ENCODE data around the gene TAS1R3. TPM values are rescaled to one million over a fixed set of nuclear protein-coding genes. Genes with fewer than 3 reads are reported as not detected.
A peak's percentile ranks its signal among the peaks of the same experiment; 100 is the strongest.
"Not testable (repeated sequence)": the region's sequence is repeated elsewhere in the genome, so short reads cannot be mapped to it uniquely, and the experiment has no call there.

TAS1R3 gene
- total RNA-seq, 2 donors from 2014 or later = 0.30 to 0.35 TPM

GRCh38 chr1:1314678-1315335 is 16.3 kb upstream of the TAS1R3 start:
- Histone ChIP-seq H3K9me3 (no peaks in the 10 kb centered on the region), H3K4me1 (peaks cover 0 to 12% of the 10 kb centered on the region in 2 donors), H3K36me3 (peaks cover 66% of the 10 kb centered on the region), H3K27me3 (no peaks in the 10 kb centered on the region), H3K27ac (no peak overlapping the region), H3K4me3 (no peak overlapping the region)
- no peak for TF ChIP-seq CTCF (IDR thresholded peaks at IDR 0.05)
- no peak for DNase-seq (ENCODE audit: low spot score)

GRCh38 chr1:1315435-1315954 is 15.6 kb upstream of the TAS1R3 start:
- Histone ChIP-seq H3K4me3 (no peak overlapping the region), H3K4me1 (peaks cover 0 to 9% of the 10 kb centered on the region in 2 donors)

GRCh38 chr1:1316199-1316598 is 14.9 kb upstream of the TAS1R3 start:
- H3K9me3 ChIP-seq; DNase-seq (ENCODE audit: low spot score); H3K4me3 ChIP-seq; H3K27me3 ChIP-seq; H3K27ac ChIP-seq: not testable (repeated sequence)
- peaks cover 69% of the 10 kb centered on the region for H3K36me3 ChIP-seq
- peaks cover 0 to 16% of the 10 kb centered on the region in 2 donors for H3K4me1 ChIP-seq

More at GRCh38 chr1:1315435-1315954, 15.6 kb upstream of the TAS1R3 start:
- Histone ChIP-seq H3K27me3 (no peaks in the 10 kb centered on the region), H3K36me3 (peaks cover 73% of the 10 kb centered on the region), H3K27ac (no peak overlapping the region), H3K9me3 (no peaks in the 10 kb centered on the region)
- TF ChIP-seq CTCF (IDR thresholded peaks at IDR 0.05) = no peak
- no peak for DNase-seq (ENCODE audit: low spot score)

- no peaks in the 10 kb centered on the region for H3K9me3 ChIP-seq
- H3K4me3 ChIP-seq = no peak overlapping the region
- TF ChIP-seq CTCF (IDR thresholded peaks at IDR 0.05) = no peak
- peaks cover 60% of the 10 kb centered on the region for H3K36me3 ChIP-seq
- peaks cover 0 to 28% of the 10 kb centered on the region in 2 donors for H3K4me1 ChIP-seq
- H3K27me3 ChIP-seq = no peaks in the 10 kb centered on the region
- no peak for DNase-seq (ENCODE audit: low spot score)
- peak overlapping the region; percentile 61 to 83 for H3K27ac ChIP-seq
Measured at GRCh38 chr1:1317420-1317819, 13.7 kb upstream of the TAS1R3 start.

- peaks cover 53% of the 10 kb centered on the region for H3K36me3 ChIP-seq
- no peaks in the 10 kb centered on the region for H3K9me3 ChIP-seq
- peak overlapping the region; percentile 61 to 83 for H3K27ac ChIP-seq
- H3K4me3 ChIP-seq = no peak overlapping the region
- H3K4me1 ChIP-seq = peaks cover 0 to 36% of the 10 kb centered on the region in 2 donors
- peak; percentile 88 for DNase-seq (ENCODE audit: low spot score)
- no peaks in the 10 kb centered on the region for H3K27me3 ChIP-seq
- TF ChIP-seq CTCF (IDR thresholded peaks at IDR 0.05) = no peak
Measured at GRCh38 chr1:1318131-1318652, 12.9 kb upstream of the TAS1R3 start.

GRCh38 chr1:1318777-1319645 is 12.1 kb upstream of the TAS1R3 start:
- Histone ChIP-seq H3K9me3 (no peaks in the 10 kb centered on the region), H3K36me3 (peaks cover 45% of the 10 kb centered on the region), H3K27ac (peak overlapping the region; percentile 61 to 83), H3K4me1 (peaks cover 0 to 41% of the 10 kb centered on the region in 2 donors), H3K27me3 (no peaks in the 10 kb centered on the region), H3K4me3 (no peak overlapping the region)
- no peak for DNase-seq (ENCODE audit: low spot score)
- no peak for TF ChIP-seq CTCF (IDR thresholded peaks at IDR 0.05)

All from right atrium auricular region (tissue), 2 donors.